Activated naive CD4-positive, alpha-beta T cell treated with anti-CD3 and anti-CD28 coated beads for 36 hours (primary cell): ENCODE data around the gene YBX2. TPM values are rescaled to one million over a fixed set of nuclear protein-coding genes. Genes with fewer than 3 reads are reported as not detected.

Experiments used
- total RNA-seq, 2 experiments: library from RNA; stranded (reverse); gene quantifications; one replicate each; pipeline ENCODE4 v1.2.3, GENCODE V29; 2021

Gene YBX2
- total RNA-seq, 2 experiments from 2014 or later = 0.45 to 0.52 TPM

Other genes starting within 250 kb of the YBX2 start
- not detected for gene CLEC10A, start 214.4 kb downstream of the YBX2 start, total RNA-seq
- not detected for gene ASGR2, start 179.8 kb downstream of the YBX2 start, total RNA-seq
- 1 to 10 TPM in 1 of 2 experiments, under 1 TPM in 1; 0.64 to 1.5 TPM for gene ASGR1, start 115.3 kb downstream of the YBX2 start, total RNA-seq
- gene DLG4, start 74.8 kb downstream of the YBX2 start, total RNA-seq = 10 to 100 TPM; 13.6 to 13.8 TPM
- gene ACADVL, start 74.7 kb downstream of the YBX2 start, total RNA-seq = 100 to 1,000 TPM; 263 to 267 TPM
- gene DVL2, start 60.1 kb downstream of the YBX2 start, total RNA-seq = 10 to 100 TPM; 26.7 to 29.4 TPM
- 10 to 100 TPM in 1 of 2 experiments, 1 to 10 TPM in 1; 8.4 to 10.0 TPM for gene PHF23, start 55.2 kb downstream of the YBX2 start, total RNA-seq
- gene GABARAP, start 52.2 kb downstream of the YBX2 start, total RNA-seq = 100 to 1,000 TPM; 137 to 152 TPM
- 100 to 1,000 TPM; 147 to 152 TPM for gene CTDNEP1, start 42.9 kb downstream of the YBX2 start, total RNA-seq
- gene ELP5, start 42.4 kb downstream of the YBX2 start, total RNA-seq = 10 to 100 TPM; 52.4 to 53.5 TPM
- under 1 TPM in 1 of 2 experiments, not detected in 1; 0.40 TPM for gene CLDN7, start 32.2 kb downstream of the YBX2 start, total RNA-seq
- under 1 TPM; 0.19 to 0.37 TPM for gene SLC2A4, start 12.9 kb downstream of the YBX2 start, total RNA-seq
- gene EIF5A, start 13.0 kb upstream of the YBX2 start, total RNA-seq = 100 to 1,000 TPM; 757 to 792 TPM
- gene GPS2, start 20.7 kb upstream of the YBX2 start, total RNA-seq = 10 to 100 TPM; 28.2 to 32.2 TPM
- gene NEURL4, start 34.7 kb upstream of the YBX2 start, total RNA-seq = 10 to 100 TPM; 21.9 to 22.5 TPM
- gene ACAP1, start 41.9 kb upstream of the YBX2 start, total RNA-seq = 100 to 1,000 TPM; 309 to 320 TPM
- gene KCTD11, start 57.5 kb upstream of the YBX2 start, total RNA-seq = under 1 TPM; 0.41 to 0.47 TPM
- gene TMEM95, start 60.5 kb upstream of the YBX2 start, total RNA-seq = not detected
- 1 to 10 TPM; 4.0 to 4.8 TPM for gene TNK1, start 86.5 kb upstream of the YBX2 start, total RNA-seq
- gene PLSCR3, start 99.9 kb upstream of the YBX2 start, total RNA-seq = 10 to 100 TPM; 58.6 to 59.4 TPM
- gene TMEM256, start 109.5 kb upstream of the YBX2 start, total RNA-seq = 10 to 100 TPM; 65.6 to 66.3 TPM
- gene NLGN2, start 113.2 kb upstream of the YBX2 start, total RNA-seq = 1 to 10 TPM; 7.7 to 8.9 TPM
- gene SPEM1, start 125.7 kb upstream of the YBX2 start, total RNA-seq = not detected
- not detected for gene SPEM2, start 131.0 kb upstream of the YBX2 start, total RNA-seq
- not detected for gene SPEM3, start 134.2 kb upstream of the YBX2 start, total RNA-seq
- gene TMEM102, start 140.8 kb upstream of the YBX2 start, total RNA-seq = 1 to 10 TPM; 3.3 to 3.5 TPM
- gene FGF11, start 144.9 kb upstream of the YBX2 start, total RNA-seq = 1 to 10 TPM; 1.3 to 1.6 TPM
- 1 to 10 TPM; 5.1 to 5.9 TPM for gene CHRNB1, start 150.4 kb upstream of the YBX2 start, total RNA-seq
- gene ZBTB4, start 185.0 kb upstream of the YBX2 start, total RNA-seq = 1 to 10 TPM; 9.2 to 9.4 TPM
- not detected for gene SLC35G6, start 186.8 kb upstream of the YBX2 start, total RNA-seq
- gene POLR2A, start 189.7 kb upstream of the YBX2 start, total RNA-seq = 100 to 1,000 TPM; 204 to 205 TPM